H1 (cell line): ENCODE measurements around the gene CCDC86. TPM values are rescaled to one million over a fixed set of nuclear protein-coding genes. Genes with fewer than 3 reads are reported as not detected.

Experiments
- CTCF ChIA-PET: fragments of 300-600 bp; sonication (Branson Sonifier 250); formaldehyde crosslinking; loops from one replicate; lab custom pipeline; 2021; ENCODE audit not compliant: partially characterized antibody; lab: Charles Lee
- POLR2A ChIA-PET: fragments of 300-600 bp; sonication (Branson Sonifier 250); formaldehyde crosslinking; loops from one replicate; lab custom pipeline; 2021; ENCODE audit warnings: inconsistent platforms; ENCODE audit not compliant: partially characterized antibody; lab: Charles Lee
- DNase-seq, 2 experiments: peaks; one replicate each; pipeline versions ENCODE4 v3.0.0 to v3.0.0-alpha.2; 2010 to 2022; ENCODE audit warnings: low spot score in 2 of 2, low read depth in 1 of 2, mixed read lengths in 1 of 2
- FAIRE-seq: peaks from 2 replicates; lab custom pipeline; 2011; peaks lifted over from hg19 to GRCh38; lab: Jason Lieb, UNC
- H2AFZ ChIP-seq: 2 replicates; pipeline ENCODE4 v1.8.1; 2012; ENCODE audit warnings: low read length, inconsistent platforms
- H2AK5ac ChIP-seq: 2 replicates; pipeline ENCODE4 v1.6.1; 2013; ENCODE audit warnings: low read depth, low read length
- H2BK120ac ChIP-seq: replicated peaks from 2 replicates; pipeline ENCODE3; 2013; ENCODE audit warnings: low read depth, low read length, inconsistent platforms
- H2BK12ac ChIP-seq: 2 replicates; pipeline ENCODE4 v1.6.1; 2013; ENCODE audit warnings: low read depth, low read length
- H2BK15ac ChIP-seq: 2 replicates; pipeline ENCODE4 v1.6.1; 2013; ENCODE audit warnings: low read length
- H2BK20ac ChIP-seq: 2 replicates; pipeline ENCODE4 v1.6.1; 2013; ENCODE audit warnings: low read length
- H2BK5ac ChIP-seq: 2 replicates; pipeline ENCODE4 v1.6.1; 2013; ENCODE audit warnings: low read depth, low read length
- H3K14ac ChIP-seq: 2 replicates; pipeline ENCODE4 v1.6.1; 2013; ENCODE audit warnings: inconsistent platforms; ENCODE audit not compliant: insufficient read length
- H3K18ac ChIP-seq: 2 replicates; pipeline ENCODE4 v1.6.1; 2013; ENCODE audit warnings: low read length; ENCODE audit errors: extremely low read depth
- H3K23ac ChIP-seq: 2 replicates; pipeline ENCODE4 v1.6.1; 2013; ENCODE audit warnings: inconsistent platforms; ENCODE audit not compliant: insufficient read length
- H3K23me2 ChIP-seq: 2 replicates; pipeline ENCODE4 v1.6.1; 2013; ENCODE audit warnings: low read depth, low read length
- H3K27ac ChIP-seq: 2 replicates; pipeline ENCODE4 v1.6.1; 2011; ENCODE audit warnings: low read depth, low read length, inconsistent platforms
- H3K27me3 ChIP-seq, 4 experiments: replicated peaks in 1 of 4; 1 replicate in 1 of 4; 2 replicates in 3 of 4; pipeline versions ENCODE4 v1.6.1 to v1.8.1; 2011 to 2013; ENCODE audit warnings: low read length in 3 of 4, mild to moderate bottlenecking in 3 of 4, inconsistent platforms in 2 of 4, mixed read lengths in 2 of 4, moderate library complexity in 1 of 4; ENCODE audit not compliant: control insufficient read depth in 3 of 4, insufficient read depth in 3 of 4; ENCODE audit errors: extremely low read depth in 1 of 4
- H3K36me3 ChIP-seq, 4 experiments: 2 replicates each; pipeline versions ENCODE4 v1.6.1 to v1.8.1; 2011 to 2013; ENCODE audit warnings: mild to moderate bottlenecking in 4 of 4, low read length in 3 of 4, moderate library complexity in 2 of 4, control low read depth in 1 of 4, inconsistent platforms in 1 of 4; ENCODE audit not compliant: insufficient read depth in 4 of 4, control insufficient read depth in 2 of 4
- H3K4ac ChIP-seq: replicated peaks from 2 replicates; pipeline ENCODE3; 2013; ENCODE audit warnings: low read length, low read depth, mixed read lengths, inconsistent platforms; ENCODE audit not compliant: insufficient read length
- H3K4me1 ChIP-seq, 4 experiments: replicated peaks in 1 of 4; 1 replicate in 1 of 4; 2 replicates in 3 of 4; pipeline versions ENCODE4 v1.6.1 to v1.8.1; 2011 to 2013; ENCODE audit warnings: low read length in 3 of 4, inconsistent platforms in 2 of 4, mixed read lengths in 1 of 4; ENCODE audit not compliant: insufficient read depth in 4 of 4, control insufficient read depth in 3 of 4
- H3K4me2 ChIP-seq, 2 experiments: 2 replicates each; pipeline versions ENCODE4 v1.6.1 to v1.8.1; 2011 to 2013; ENCODE audit warnings: low read depth in 2 of 2, low read length in 2 of 2, control low read depth in 1 of 2, inconsistent platforms in 1 of 2, mild to moderate bottlenecking in 1 of 2; ENCODE audit not compliant: insufficient read depth in 1 of 2
- H3K4me3 ChIP-seq, 4 experiments: fragments of 200-600, 300-600 bp in 1 of 4; sonication (generic), shearing (Covaris generic), sonication (Bioruptor Twin) in 1 of 4; 2 replicates each; pipeline versions ENCODE4 v1.5.1 to v1.8.1; 2011 to 2016; ENCODE audit warnings: low read length in 4 of 4, low read depth in 3 of 4, control low read depth in 2 of 4, inconsistent platforms in 2 of 4, mild to moderate bottlenecking in 2 of 4, mixed read lengths in 1 of 4, moderate library complexity in 1 of 4; ENCODE audit not compliant: insufficient read depth in 2 of 4; ENCODE audit errors: extremely low read depth in 1 of 4
- H3K56ac ChIP-seq: replicated peaks from 2 replicates; pipeline ENCODE3; 2013; ENCODE audit warnings: low read depth, mild to moderate bottlenecking, mixed read lengths, low read length, inconsistent platforms; ENCODE audit not compliant: insufficient read length
- H3K79me1 ChIP-seq: 2 replicates; pipeline ENCODE4 v1.6.1; 2013; ENCODE audit warnings: low read depth, low read length, control low read depth
- H3K79me2 ChIP-seq, 2 experiments: 2 replicates each; pipeline versions ENCODE4 v1.6.1 to v1.8.1; 2012 to 2013; ENCODE audit warnings: low read length in 2 of 2, mild to moderate bottlenecking in 2 of 2, inconsistent platforms in 1 of 2; ENCODE audit not compliant: insufficient read depth in 2 of 2, control insufficient read depth in 1 of 2
- H3K9ac ChIP-seq, 4 experiments: replicated peaks in 1 of 4; 1 replicate in 1 of 4; 2 replicates in 3 of 4; pipeline versions ENCODE4 v1.6.1 to v1.8.1; 2011 to 2013; ENCODE audit warnings: low read depth in 3 of 4, low read length in 3 of 4, control low read depth in 2 of 4, mild to moderate bottlenecking in 2 of 4, moderate library complexity in 2 of 4, inconsistent platforms in 1 of 4; ENCODE audit errors: extremely low read depth in 1 of 4
- H3K9me3 ChIP-seq, 2 experiments: 2 replicates each; pipeline versions ENCODE4 v1.6.1 to v1.8.1; 2012 to 2013; ENCODE audit warnings: mild to moderate bottlenecking in 2 of 2, moderate library complexity in 2 of 2, control low read depth in 1 of 2, inconsistent platforms in 1 of 2, low read depth in 1 of 2, low read length in 1 of 2, mixed read lengths in 1 of 2; ENCODE audit not compliant: insufficient read depth in 2 of 2
- H4K20me1 ChIP-seq, 2 experiments: replicated peaks in 1 of 2; 2 replicates each; pipeline versions ENCODE3 to v1.8.1; 2011 to 2013; ENCODE audit warnings: inconsistent platforms in 2 of 2, low read length in 2 of 2, mild to moderate bottlenecking in 1 of 2; ENCODE audit not compliant: insufficient read depth in 2 of 2, control insufficient read depth in 1 of 2
- H4K5ac ChIP-seq: 2 replicates; pipeline ENCODE4 v1.6.1; 2013; ENCODE audit warnings: low read length, low read depth, mixed read lengths, inconsistent platforms; ENCODE audit not compliant: insufficient read length
- H4K8ac ChIP-seq: 2 replicates; pipeline ENCODE4 v1.8.0; 2013; ENCODE audit warnings: mild to moderate bottlenecking, moderate library complexity, low read length, inconsistent platforms; ENCODE audit not compliant: insufficient read depth; ENCODE audit errors: extremely low read depth
- H4K91ac ChIP-seq: replicated peaks from 2 replicates; pipeline ENCODE3; 2013; ENCODE audit warnings: low read length, mixed read lengths, inconsistent platforms; ENCODE audit not compliant: insufficient read length
- SIN3A ChIP-seq, 2 experiments: IDR thresholded peaks in 1 of 2; conservative IDR thresholded peaks in 1 of 2; 2 replicates each; pipeline ENCODE4 v1.6.1; 2011 to 2012; ENCODE audit warnings: low read length in 2 of 2, improper control_type of control experiment in 1 of 2, low read depth in 1 of 2, mild to moderate bottlenecking in 1 of 2
- SP4 ChIP-seq: IDR thresholded peaks from 2 replicates; pipeline ENCODE4 v1.6.1; 2012; ENCODE audit warnings: low read length, inconsistent platforms
- WGBS, 2 experiments: shearing (Covaris generic) in 1 of 2; methylation state at CpG; one replicate each; pipeline versions ENCODE4 v1.1.6 to v1.1.7; 2013 to 2015; ENCODE audit warnings: low lambda C conversion rate in 2 of 2, mixed read lengths in 2 of 2, inconsistent platforms in 1 of 2, low coverage in 1 of 2, missing lambda C conversion rate in 1 of 2; ENCODE audit not compliant: insufficient replicate concordance in 2 of 2, insufficient coverage in 1 of 2, insufficient read length in 1 of 2; ENCODE audit errors: extremely low coverage in 1 of 2, missing lambda C conversion rate in 1 of 2; 5-methylcytosine and 5-hydroxymethylcytosine counted together
- polyA plus RNA-seq, 7 experiments: library from polyadenylated mRNA; depleted of rRNA in 3 of 7; stranded (reverse) in 5 of 7; unstranded in 2 of 7; fragments of >200 nt in 5 of 7; fragments of 200-250 nt in 2 of 7; gene quantifications; 1 replicate in 5 of 7; 2 replicates in 1 of 7; 4 replicates in 1 of 7; pipeline versions ENCODE4 v1.2.1 to v1.2.3, GENCODE V29; 2011 to 2013; ENCODE audit warnings: missing spikeins in 2 of 7, mixed read lengths in 2 of 7
- total RNA-seq: library from RNA; stranded (reverse); fragmentation: NEBNext Ultra II Directional; extraction: Animal tissue kit (Norgen Biotek cat#: 25700); gene quantifications from 2 replicates; pipeline ENCODE4 v1.2.1, GENCODE V29; 2021

CCDC86 gene
- total and polyA plus RNA-seq, 2 of the 8 experiments (the other 6 are each of a cell fraction or from before 2014, with no cell fraction given) = 37.7 to 76.4 TPM

- Histone ChIP-seq H2BK15ac (no peak overlapping the region), H3K9me3 (no peaks in the 10 kb centered on the region), H3K4ac (no peak overlapping the region), H3K4me3 (peak overlapping the region; percentile 79 to 92 (median 86)), H3K23me2 (peaks cover 11% of the 10 kb centered on the region; the same call in 1 of the 2 replicates), H3K4me1 (peaks cover 0 to 21% (median 7%) of the 10 kb centered on the region in 4 experiments; a peak in 6 of 7 replicates), H4K20me1 (peaks cover 2 to 4% of the 10 kb centered on the region in 2 experiments), H4K5ac (peak overlapping the region; percentile 32), H3K23ac (no peak overlapping the region), H3K56ac (peak overlapping the region; percentile 37), H2AK5ac (no peak overlapping the region), H3K27ac (no peak overlapping the region), H3K79me1 (peaks cover 6% of the 10 kb centered on the region), H2BK5ac (no peak overlapping the region), H3K18ac (no peak overlapping the region), H2BK120ac (no peak overlapping the region), H3K4me2 (peak overlapping the region; percentile 89 to 99), H3K79me2 (peaks cover 19 to 41% of the 10 kb centered on the region in 2 experiments), H4K8ac (peak overlapping the region; percentile 53; the same call in 1 of the 2 replicates), H3K14ac (no peak overlapping the region), H2AFZ (no peak overlapping the region), H3K27me3 (no peaks in the 10 kb centered on the region), H2BK12ac (no peak overlapping the region), H3K9ac (peak overlapping the region in 3 of 4 experiments; percentile 65 to 88 (median 84); a peak in 6 of 7 replicates), H3K36me3 (peaks cover 0 to 5% (median 1%) of the 10 kb centered on the region in 4 experiments; a peak in 2 of 8 replicates), H2BK20ac (no peak overlapping the region), H4K91ac (peak overlapping the region; percentile 9)
- 27% methylated on average over 23 of the region's 23 CpGs; no CpG with 5 or more reads in 1 of the 2 experiments for WGBS, 2 experiments
- ChIA-PET CTCF (interaction anchor here (0.6 to 9.1 kb wide), 9 partner anchors 8 to 681 kb away, joined by 3 to 78 read pairs (median 3); no protein-coding TSS in a partner anchor), POLR2A (interaction anchor here (0.7 to 7.3 kb wide), 6 partner anchors 11 to 107 kb away, joined by 3 to 54 read pairs (median 3); partner anchors contain the start of gene PTGDR2)
- TF ChIP-seq SIN3A (conservative IDR thresholded peaks at IDR 0.05 in 1 of 2, IDR thresholded peaks at IDR 0.05 in 1 of 2; ENCODE audit: low read depth in 1 of 2, low read length in 2 of 2) (0 out of 4 replicates have a peak, but pooled peaks of 1 of the 2 experiments have one; percentile 11), SP4 (no peak)
- DNase-seq (no peak), FAIRE-seq (no peak)
Observed at GRCh38 chr11:60842668-60843600, 1.0 kb downstream of the CCDC86 start.
